DND-41 (cell line): ENCODE measurements around the gene WDR7.

Experiments
- EZH2 ChIP-seq: IDR thresholded peaks from 3 replicates; pipeline ENCODE4 v1.6.1; 2012; ENCODE audit warnings: borderline replicate concordance, low read depth, mild to moderate bottlenecking, moderate library complexity, low read length, inconsistent platforms; ENCODE audit not compliant: severe bottlenecking
- TF ChIP-seq, protein P1 (sequence below): IDR thresholded peaks from 2 replicates; pipeline ENCODE4 v1.5.1; 2012; ENCODE audit warnings: borderline replicate concordance, low read length, moderate library complexity, mild to moderate bottlenecking; ENCODE audit not compliant: poor library complexity, severe bottlenecking; ENCODE audit errors: extremely low read depth

DNA sequence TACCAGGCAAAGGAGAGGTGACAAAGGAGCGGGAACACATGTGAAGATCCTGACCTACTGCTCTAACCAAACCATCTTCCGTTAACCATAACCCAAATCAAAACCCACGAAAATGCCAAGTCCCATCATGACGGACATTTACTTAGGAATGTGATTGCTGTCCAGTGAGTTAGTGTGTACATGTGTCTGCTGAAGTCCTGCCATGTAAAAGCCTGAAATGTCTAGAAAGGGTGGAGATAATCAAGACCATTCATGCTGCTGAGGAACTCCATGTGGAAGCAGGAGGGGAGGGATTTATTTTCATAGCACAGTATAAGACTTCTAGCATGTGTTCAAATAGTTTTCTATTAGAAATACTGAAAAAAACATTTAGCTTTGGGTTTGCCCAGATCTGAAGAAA, 358.7 kb downstream of the WDR7 start:
- TF ChIP-seq EZH2, result no peak
- TF ChIP-seq, protein P1, sequence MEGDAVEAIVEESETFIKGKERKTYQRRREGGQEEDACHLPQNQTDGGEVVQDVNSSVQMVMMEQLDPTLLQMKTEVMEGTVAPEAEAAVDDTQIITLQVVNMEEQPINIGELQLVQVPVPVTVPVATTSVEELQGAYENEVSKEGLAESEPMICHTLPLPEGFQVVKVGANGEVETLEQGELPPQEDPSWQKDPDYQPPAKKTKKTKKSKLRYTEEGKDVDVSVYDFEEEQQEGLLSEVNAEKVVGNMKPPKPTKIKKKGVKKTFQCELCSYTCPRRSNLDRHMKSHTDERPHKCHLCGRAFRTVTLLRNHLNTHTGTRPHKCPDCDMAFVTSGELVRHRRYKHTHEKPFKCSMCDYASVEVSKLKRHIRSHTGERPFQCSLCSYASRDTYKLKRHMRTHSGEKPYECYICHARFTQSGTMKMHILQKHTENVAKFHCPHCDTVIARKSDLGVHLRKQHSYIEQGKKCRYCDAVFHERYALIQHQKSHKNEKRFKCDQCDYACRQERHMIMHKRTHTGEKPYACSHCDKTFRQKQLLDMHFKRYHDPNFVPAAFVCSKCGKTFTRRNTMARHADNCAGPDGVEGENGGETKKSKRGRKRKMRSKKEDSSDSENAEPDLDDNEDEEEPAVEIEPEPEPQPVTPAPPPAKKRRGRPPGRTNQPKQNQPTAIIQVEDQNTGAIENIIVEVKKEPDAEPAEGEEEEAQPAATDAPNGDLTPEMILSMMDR, result no peak
